ENCODE measurements around the gene CD14.
"Not testable (repeated sequence)": the region's sequence is repeated elsewhere in the genome, so short reads cannot be mapped to it uniquely, and the experiment has no call there.

CD14 gene

DNA sequence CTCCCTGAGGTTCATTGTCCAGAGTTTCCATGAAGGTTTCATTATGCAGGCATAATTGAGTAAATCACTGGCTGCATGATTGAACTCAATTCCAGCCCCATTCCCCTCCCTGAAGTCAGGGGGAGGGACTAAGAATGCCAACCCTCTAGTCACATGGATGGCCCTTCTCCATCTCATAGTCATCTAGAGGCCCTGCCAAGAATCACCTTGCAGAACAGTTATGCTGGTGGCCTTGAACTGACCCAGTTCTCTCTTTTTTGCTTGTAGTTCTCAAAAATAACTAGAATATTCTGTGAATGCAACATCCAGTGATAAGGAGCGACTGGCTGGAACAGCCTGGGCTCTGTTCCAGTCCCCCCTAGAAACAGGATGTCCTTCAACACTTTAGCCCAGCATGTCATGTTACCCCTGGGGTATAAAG lies 36.6 kb downstream of the CD14 start:
- DNase-seq (ENCODE audit: low read depth in 1 of 2, low spot score in 1 of 2), result no peak

DNA sequence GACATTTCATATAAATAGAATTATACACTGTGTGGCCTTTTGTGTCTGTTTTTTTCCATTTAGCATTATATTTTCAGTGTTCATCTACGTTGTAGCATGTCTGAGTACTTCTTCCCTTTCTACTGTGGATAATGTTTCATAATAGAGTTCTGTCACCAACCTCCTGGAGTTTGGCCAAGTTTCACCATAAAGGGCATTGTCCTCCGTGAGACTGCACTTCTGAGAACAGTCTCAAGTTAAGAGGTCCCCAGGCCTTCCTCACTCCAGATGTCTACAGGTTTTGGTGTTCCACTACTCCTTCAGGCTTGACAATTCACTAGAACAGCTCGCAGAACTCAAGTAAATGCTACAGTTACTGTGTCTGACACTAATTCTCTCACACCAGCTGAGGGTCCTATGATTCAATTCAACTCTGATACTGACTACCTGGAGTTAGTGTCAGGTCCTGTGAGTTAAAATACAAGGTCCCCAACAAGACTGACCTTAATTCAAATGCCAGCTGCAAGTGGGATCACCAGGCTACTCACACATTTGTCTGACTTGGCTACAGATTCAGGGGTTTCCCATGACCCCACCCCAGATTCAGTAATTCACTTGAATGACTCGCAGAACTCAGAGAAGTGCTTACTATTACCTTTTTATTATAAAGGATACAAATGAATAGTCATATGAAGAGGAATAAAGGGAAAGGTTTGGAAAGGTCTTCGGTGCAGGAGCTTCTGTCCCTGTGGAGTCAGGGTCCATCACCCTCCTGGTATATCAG lies 37.3 kb downstream of the CD14 start:
- DNase-seq (ENCODE audit: low read depth in 1 of 2, low spot score in 1 of 2), result no peak

DNA sequence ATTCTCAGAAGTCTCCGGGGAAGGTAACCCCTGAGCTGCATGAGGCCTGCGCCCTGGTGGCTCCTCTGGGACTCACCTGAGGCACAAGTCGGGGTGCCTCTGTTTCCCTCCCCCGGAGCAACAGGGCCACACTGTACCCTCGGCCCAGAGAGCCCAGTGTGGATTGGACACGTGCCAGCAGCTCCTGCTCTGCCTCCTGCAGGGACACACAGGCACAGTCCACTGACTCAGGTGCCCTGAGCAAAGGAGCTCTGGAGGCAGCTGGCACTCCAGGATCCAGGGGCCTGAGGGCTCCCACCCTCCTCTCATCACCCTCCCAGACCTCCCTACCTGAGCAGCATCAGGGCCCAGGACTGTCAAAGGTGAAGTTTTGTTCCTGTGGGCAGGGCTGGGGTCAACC lies 38.8 kb downstream of the CD14 start:
- DNase-seq (ENCODE audit: low read depth in 1 of 2, low spot score in 1 of 2), result no peak

DNA sequence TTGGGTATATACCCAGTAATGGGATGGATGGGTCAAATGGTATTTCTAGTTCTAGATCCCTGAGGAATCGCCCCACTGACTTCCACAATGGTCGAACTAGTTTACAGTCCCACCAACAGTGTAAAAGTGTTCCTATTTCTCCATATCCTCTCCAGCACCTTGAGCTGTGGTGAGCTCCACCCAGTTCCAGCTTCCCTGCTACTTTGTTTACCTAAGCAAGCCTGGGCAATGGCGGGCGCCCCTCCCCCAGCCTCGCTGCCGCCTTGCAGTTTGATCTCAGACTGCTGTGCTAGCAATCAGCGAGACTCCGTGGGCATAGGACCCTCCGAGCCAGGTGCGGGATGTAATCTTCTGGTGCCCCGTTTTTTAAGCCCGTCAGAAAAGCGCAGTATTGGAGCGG lies 39.9 kb downstream of the CD14 start:
- not testable (repeated sequence) for DNase-seq (ENCODE audit: low read depth in 1 of 2, low spot score in 1 of 2)

DNA sequence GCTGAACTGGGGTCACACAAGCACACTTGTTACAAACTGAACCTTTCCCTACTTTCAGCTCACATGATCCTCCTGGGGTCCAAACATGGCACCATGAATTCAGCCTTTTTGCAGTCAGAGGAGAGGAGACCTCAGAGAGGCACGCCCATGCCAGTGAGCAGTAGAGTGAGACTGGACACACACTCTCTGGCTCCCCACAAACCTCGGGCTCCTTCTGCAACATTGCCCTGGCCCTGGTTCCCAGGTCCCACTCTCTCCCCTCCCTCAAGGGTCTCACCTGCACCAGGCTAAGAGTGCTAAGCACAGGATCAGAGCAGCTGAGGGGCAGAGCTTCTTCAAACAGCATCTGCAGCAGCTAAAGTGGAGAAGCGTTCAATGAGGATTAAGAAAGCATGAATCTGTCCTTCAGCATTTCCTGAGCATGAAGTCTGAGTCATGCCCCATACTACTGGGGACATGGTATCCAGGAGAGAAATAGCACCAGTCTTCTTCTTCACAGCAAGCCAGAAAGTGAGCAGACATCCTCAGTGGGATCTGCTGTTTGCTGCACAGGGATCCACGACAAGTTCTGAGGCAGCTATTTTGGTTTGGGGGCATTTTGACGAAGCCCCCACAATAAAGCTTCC lies 41.1 kb downstream of the CD14 start:
- DNase-seq (ENCODE audit: low read depth in 1 of 2, low spot score in 1 of 2), result no peak

DNA sequence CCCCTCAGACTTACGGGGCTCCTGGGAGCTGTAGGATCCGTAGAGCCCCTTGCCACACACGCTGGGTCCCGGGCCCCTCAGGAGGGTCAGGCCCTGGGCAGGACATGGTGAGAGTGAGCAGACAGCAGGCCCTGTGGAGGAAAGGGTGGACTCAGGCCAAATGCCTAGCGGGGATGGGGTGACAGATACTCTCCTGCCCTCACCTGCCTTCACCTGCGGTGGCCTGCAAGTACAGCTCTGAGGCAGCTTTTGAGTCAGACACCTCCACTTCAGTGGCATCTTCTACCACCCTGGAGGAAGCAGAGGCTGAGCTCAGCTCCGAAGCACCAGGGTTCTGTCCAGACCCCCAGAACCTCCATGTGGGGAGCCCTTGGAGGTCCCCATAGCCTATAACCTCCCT lies 42.1 kb downstream of the CD14 start:
- no peak for DNase-seq (ENCODE audit: low read depth in 1 of 2, low spot score in 1 of 2)

DNA sequence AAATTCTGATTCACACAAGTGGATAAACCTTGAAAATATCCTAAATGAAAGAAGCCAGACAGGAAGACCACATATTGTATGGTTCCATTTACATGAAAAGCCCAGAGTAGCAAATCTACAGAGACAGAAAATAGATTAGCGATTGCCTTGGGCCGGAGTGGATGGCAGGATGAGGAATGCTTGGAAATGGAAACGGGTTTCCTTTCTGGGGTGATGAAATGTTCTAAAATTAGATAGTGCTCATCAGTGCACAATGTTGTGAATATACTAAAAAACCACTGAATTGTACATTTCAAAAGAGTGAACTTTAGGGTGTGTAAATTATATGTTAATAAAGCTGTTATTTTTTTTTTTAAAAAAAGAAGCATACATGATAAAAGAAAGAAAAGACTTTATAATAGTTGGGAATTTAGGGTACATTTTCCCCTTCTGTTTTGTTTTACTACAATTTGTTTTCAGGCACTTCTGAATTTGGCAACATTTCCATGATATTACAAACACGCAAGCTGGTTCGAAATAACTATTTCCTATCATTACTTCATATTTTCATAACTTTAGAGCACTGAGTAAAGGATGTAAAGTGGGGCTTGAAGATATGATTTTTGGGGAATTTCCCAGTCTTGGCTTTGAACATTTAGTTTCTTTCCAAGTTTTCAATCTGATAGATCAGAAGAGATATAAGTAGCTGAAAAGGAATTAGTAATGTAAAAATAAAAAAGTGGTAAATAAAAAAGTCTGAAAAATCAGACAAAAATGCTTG lies 44.5 kb downstream of the CD14 start:
- no peak for DNase-seq (ENCODE audit: low read depth in 1 of 2, low spot score in 1 of 2)

DNA sequence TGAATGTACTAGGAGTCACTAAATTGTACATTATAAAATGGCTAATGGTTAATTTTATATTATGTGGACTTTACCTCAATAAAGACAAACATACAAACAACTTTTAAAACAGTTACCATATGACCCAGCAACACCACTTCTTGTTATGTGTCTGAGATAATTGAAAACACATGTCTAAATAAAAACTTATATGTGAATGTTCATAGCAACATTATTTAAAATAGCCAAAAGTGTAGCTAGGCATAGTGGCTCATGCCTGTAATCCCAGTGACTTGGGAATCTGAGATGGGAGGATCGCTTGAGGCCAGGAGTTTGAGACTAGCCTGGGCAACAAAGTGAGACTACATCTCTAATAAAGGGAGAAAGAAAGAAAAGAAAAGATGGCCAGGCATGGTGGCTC lies 45.5 kb downstream of the CD14 start:
- DNase-seq (ENCODE audit: low read depth in 1 of 2, low spot score in 1 of 2), result no peak
